Body of pancreas (tissue), 4 donors: ENCODE data around the gene CEP85L.

Experiments used
- POLR2A ChIP-seq, 3 donors: fragments of 450-650 bp; IDR thresholded peaks; one replicate each; pipeline ENCODE4 v1.6.1; 2016; ENCODE audit warnings: antibody characterized with exemption in 3 of 3, mild to moderate bottlenecking in 2 of 3
- TF ChIP-seq, protein P1 (sequence below), 7 experiments: fragments of 450-650 bp in 4 of 7; fragments of 200-600 bp in 3 of 7; sonication (generic) in 3 of 7; IDR thresholded peaks; one replicate each; pipeline ENCODE4 v1.5.1; 2016 to 2019; ENCODE audit warnings: antibody characterized with exemption in 7 of 7

GRCh38 chr6:118523216-118523615 lies 128.2 kb downstream of the CEP85L start:
- TF ChIP-seq, protein P1, sequence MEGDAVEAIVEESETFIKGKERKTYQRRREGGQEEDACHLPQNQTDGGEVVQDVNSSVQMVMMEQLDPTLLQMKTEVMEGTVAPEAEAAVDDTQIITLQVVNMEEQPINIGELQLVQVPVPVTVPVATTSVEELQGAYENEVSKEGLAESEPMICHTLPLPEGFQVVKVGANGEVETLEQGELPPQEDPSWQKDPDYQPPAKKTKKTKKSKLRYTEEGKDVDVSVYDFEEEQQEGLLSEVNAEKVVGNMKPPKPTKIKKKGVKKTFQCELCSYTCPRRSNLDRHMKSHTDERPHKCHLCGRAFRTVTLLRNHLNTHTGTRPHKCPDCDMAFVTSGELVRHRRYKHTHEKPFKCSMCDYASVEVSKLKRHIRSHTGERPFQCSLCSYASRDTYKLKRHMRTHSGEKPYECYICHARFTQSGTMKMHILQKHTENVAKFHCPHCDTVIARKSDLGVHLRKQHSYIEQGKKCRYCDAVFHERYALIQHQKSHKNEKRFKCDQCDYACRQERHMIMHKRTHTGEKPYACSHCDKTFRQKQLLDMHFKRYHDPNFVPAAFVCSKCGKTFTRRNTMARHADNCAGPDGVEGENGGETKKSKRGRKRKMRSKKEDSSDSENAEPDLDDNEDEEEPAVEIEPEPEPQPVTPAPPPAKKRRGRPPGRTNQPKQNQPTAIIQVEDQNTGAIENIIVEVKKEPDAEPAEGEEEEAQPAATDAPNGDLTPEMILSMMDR (IDR thresholded peaks at IDR 0.05) = no peak
- no peak for TF ChIP-seq POLR2A (IDR thresholded peaks at IDR 0.05)
